T-helper 9 cell (primary cell): Measurements from ENCODE around the gene TANK.
"Not testable (repeated sequence)": the region's sequence is repeated elsewhere in the genome, so short reads cannot be mapped to it uniquely, and the experiment has no call there.

Experiments
- DNase-seq: peaks from one replicate; pipeline ENCODE4 v3.0.0-alpha.2; 2020

TANK gene

DNA sequence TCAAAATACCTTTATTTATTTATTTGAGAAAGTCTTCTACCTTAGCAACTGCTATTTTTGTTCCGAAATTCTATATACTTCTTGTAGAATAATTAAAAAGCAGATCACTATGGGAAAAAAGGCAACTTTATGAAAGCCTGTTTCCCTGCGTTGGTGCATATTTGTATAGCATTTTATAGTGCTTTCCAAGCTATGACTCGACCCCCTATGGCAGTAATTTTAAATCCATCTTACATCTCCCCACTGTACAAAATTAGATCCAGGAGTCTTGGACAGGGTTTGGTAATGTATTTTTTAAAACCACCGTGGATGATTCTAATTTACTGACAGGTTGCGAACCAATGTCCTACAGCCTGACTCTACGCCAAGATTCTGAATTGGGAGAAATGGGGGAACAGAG is 10.1 kb downstream of the TANK start:
- no peak for DNase-seq

DNA sequence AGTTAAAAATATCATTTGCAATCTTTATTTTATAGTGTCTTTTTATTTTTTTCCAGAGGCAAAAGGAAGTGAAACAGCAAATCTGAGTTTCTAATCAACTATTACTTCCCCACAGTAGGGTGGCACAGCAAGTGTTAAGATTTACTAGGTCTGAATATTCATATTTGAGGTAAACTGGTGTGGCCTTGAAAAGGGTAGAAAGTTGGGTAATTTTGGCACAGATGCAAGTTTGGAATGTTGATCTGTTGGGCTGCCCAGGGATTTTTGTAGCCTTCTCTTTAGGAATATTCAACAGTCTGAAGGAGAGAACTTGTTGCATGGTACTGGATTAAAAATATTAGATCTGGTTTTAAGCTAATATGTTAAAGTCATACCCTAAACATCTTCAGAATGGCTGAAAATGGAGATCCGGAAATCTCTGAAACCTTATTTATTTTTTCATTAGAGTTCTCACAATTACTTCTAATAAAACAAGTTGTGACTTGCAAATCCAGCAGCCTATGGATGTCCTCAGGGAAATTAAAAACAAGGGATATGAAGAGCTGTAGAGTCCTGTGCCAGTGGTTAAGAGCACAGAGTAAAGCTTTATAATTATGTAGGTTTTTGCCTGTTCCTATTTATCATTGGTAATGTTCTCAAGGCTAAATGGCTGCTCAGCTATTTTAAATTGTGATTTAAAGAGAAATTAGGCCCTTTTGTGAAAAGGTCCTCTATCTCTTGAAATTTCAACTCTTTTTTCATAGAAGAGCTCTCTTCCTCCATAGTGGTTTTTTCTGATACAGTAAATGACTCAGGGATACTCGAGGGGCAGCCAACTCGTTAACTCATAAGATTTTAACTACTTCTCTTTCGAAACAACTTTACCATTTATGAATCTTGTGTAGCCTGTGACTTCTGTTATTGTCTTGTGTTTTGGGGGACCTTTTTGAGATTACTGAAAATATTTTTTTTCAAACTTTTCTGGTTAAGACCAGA is 11.0 kb downstream of the TANK start:
- DNase-seq, result no peak

DNA sequence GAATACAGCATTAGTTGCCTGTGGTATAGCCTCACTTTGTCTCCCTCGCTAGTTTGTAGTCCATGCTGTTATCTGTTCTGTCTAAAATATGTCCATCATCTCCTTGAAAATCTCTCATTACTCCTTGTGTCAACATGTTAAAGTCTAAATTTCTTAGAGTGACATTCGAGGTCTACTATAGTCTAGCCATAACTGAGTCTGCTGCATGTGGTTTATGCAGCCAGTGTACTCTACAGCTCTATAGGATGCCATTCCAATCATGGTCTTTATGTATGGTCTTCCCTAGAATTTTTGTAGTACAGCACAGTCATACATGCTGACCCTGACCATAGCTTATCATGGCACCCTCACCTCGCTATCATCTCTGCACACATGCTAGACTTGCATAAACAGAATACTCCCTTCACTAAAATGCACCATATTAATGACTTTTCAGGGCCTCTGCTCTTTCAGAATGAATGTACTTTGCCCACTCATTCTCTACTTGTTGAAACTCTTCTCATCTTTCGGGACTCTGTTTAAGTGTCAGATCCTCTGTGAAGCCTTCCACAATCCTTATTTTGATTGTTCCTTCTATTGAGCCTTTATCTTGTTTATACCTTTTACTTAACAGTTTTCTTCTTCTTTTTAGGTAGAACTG is 12.8 kb downstream of the TANK start:
- DNase-seq, result no peak

DNA sequence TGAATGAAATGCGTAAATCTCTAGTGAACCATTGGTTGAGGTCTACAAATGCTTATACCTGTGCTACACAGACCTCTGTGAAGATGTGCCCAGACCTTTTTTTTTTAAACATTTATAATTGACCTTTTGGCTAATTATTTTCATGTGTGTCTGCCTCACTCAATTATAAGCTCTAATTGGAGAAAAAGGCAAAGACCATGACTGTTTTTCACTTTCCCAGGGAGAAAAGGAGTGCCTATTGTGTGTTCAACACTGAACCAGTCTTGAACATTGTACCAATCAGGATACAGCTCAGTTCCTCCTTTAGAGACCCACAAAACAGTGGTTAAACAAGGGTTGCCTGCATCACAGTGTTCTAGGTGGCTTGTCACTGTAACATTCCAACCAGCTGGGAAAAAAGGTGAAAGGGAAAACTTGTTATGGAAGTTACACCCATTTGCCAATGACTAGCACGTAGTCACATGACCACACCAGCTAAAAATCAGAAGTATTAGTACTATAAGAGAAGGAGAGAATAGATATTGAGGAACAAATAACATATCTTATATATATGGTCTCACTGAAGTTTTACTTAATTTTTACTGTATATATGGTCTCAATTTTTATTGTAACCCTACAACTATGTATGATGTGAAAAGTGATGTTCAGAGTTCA is 13.4 kb downstream of the TANK start:
- DNase-seq, result no peak

DNA sequence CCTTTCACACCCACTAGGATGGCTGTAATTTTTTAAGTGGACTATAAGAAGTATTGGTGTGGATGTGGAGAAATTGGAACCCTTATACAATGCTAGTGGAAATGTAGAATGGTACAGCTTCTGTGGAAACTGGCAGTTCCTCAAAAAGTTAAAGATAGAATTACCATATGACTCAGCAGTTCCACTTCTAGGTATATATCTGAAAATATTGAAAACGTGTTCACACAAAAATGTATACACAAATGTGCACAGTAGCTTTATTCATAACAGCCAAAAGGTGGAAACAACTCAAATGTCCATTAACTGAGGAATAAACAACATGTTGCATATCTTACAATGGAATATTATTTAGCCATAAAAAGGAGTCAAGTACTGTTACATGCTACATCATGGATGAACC is 17.7 kb downstream of the TANK start:
- no peak for DNase-seq

DNA sequence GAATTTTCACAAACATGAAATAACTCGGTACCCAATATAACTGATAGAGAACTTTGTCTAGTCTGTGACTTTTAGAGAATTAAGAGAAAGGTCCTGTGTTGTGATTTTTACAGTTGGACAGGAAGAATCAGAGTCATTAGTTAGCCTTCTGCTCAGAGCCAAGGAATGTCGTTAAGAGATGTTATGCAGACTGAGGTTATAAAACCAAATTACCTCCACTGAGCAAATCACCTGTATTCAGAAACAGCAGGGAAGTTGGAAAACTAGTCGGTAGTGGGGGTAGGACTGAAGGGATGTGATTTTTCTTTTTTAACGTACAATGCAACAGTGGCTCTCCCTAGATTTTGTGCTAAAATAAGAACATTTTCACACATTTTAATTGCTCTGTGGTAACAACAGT is 18.5 kb downstream of the TANK start:
- no peak for DNase-seq

DNA sequence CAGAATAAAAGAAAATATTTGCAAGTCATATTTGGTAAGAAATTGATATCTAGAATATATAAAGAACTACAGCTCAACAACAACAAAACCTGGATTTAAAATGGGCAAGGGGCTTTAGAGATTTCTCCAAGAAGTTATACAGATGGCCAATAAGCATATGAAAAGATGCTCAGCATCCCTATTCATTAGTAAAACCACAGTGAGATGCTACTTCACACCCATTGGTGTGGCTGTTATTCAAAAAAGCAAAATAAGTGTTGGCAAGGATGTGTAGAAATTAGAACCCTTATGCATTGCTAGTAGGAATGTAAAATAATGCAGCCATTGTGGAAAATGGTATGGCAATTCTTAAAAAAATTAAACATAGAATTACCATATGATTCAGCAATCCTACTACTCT is 29.8 kb downstream of the TANK start:
- DNase-seq, result no peak

DNA sequence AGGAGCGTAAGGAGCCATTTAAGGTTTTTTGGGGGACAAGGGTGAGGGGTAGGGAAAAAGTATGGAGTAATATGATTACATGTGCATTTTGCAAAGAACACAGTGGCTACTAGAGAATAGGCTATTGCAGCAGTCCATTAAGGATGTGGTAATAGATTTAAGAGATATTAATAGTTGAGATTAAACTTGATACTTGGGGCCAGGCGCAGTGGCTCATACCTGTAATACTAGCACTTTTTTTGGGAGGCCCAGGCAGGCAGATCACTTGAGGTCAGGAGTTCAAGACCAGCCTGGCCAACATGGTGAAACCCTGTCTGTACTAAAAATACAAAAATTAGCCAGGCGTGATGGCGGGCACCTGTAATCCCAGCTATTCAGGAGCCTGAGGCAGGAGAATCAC is 35.4 kb downstream of the TANK start:
- not testable (repeated sequence) for DNase-seq

DNA sequence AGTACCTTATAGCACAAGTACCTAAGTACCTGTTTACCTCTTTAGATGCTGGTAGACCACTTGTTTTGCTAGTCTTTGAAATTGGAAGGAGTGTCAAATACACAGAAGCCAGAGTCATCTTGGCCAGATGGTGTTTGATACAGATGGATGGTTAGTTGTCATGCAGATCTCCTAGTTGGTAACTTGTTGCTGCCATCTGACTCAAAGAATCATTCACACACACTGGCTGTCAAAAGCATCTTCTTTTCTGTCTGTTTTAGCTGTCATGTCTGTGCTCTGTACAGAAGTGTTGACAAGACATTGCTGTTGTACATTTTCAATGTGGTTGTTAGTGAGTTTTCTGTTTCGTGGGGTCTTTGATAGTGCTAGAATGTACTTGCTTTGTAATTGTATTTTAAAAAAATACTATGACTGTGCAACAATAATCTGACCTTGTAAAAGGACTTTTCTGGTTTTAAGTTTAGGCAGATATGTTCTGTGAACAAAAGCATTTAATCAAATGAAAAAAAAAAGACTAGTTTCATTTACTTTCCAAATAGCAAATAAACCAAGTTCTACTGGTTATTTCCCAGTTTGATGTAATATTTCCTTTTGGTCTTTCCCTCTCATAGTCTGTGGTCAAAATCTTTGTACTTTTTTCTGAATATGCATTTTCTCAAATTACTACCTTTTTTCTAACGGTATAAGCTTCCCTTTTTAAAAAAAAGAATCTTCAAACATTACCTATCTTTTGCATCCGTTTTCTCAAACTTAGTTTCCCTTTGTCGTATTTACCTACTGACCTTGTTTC is 39.9 kb downstream of the TANK start:
- DNase-seq, result no peak

DNA sequence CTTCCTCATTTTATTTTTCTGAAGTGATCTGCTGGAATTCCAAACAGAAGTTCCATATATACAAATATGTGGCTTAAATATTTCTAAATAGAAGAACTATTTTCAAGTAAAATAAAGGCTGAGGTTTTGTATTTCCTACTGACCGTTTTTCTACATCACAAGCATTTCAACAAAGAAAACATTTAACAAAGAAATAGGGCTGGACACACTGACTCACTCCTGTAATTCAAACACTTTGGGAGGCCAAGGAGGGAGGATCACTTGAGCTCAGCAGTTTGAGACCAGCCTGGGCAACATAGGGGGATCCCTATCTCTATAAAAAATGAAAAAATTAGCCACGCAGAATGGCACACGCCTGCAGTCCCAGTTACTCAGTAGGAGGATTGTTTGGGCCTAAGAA is 44.6 kb downstream of the TANK start:
- DNase-seq, result no peak

DNA sequence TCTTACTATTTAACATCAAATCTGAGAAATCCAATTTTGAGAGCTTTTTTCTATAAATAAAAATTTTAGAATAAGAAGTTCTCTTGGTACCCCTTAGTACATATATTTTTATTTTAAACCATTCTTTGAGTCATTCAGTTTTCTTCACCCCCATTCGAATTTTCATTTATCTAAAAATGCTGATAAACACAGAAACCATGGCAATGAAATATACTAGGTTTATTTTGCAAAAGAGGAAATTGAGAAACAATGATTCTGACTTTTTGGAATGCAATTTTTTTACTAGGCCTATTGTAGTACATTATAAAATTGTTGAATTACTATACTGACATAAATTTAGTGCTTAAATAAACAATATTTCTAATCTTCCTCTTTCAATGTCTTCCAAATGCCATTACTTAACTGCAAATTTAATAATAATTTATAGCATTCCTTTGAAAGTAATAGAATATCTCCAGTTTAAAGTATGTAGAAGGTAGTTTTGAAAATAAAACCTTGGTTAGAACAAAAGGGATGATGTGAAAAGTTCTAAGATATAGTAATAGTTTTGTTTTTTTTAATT is 46.3 kb downstream of the TANK start:
- no peak for DNase-seq

DNA sequence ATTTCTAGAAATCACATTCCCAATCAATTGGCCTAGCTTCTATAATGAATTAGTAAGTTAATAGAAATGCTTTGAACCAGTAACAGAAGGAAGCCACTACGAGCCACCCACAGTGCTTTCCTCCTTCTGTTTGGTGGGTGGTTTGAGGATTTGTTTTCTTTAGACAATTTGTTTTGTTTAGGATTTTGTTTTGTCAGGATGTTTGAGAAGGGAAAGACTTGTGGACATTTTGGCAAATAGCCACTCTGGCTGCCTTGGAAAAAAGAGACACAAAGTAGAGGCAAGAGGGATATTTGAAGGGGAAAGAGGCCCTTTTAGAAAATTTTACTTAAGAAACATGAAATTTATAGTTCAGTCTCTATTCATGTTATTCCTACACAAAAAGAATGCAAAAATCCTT is 47.7 kb downstream of the TANK start:
- DNase-seq, result no peak

DNA sequence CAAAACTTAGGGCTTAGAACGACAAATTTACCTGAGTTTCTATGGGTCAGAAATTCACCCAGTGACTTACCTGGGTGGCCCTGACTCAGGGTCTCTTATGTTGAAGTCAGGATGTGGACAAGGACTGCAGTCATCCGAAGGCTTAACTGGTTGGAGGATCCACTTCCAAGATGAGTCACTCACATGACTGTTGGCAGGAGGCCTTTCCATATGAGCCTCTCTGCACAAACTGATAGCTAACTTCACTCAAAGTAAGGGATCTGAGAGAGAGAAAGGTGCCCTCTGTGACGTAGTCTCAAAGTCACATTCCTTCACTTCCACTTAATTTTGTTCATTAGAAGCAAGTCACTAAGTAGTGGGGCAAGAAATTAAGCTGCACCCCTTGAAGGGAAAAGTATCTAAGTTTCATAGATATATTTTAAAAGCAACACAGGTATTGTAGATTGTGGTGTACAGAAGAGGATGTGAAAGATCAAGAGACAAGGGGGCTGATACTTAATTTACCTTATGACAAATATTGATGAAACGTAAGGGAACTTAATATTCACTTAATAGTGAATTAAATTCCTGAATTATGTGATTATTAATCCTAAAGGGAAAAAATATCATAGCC is 48.4 kb downstream of the TANK start:
- DNase-seq, result no peak

DNA sequence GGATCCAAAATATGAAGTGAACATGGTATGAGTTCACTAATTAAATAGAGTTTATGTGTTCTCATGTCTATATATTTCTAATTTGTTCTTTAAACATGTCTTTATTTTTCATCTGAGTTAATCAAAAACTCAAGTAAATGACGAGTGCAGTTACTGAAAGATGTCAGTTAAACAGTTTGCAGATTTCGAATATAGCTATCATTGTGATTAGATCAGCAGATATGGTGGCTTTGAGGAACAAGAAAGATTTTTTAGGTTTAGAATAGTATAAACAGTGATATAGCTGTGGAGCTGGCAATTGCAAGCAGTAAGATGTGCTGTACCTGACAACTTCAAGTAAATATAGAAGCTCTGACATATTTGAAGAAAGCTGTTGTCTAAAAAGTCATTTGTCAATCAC is 49.7 kb downstream of the TANK start:
- no peak for DNase-seq

DNA sequence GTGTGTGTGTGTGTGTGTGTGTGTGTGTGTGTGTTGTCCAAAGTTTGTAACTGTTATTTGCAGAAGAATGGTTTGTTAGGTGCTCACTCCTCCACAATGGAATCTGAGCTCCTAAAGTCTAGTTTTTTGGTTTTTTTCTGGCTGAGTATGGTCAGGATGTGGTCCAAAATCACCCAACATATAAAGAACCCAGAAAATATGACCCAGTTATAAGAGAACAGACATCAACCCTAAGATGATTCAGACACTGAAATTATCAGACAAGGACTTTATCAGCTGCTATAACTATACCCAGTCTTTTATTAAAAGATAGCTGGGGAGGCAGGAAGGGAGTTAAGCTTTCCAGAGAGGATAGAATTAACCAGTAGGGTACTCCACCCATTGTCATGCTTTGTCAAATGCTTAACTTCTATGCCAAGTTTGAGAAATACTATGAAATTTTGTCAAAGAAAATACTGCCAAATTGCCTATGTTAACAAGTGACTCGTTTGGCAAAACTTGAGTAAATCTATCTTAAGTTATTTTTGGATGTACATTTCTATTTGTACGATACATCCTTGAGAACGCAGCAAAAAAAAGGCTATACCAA is 57.5 kb downstream of the TANK start:
- DNase-seq, result no peak

DNA sequence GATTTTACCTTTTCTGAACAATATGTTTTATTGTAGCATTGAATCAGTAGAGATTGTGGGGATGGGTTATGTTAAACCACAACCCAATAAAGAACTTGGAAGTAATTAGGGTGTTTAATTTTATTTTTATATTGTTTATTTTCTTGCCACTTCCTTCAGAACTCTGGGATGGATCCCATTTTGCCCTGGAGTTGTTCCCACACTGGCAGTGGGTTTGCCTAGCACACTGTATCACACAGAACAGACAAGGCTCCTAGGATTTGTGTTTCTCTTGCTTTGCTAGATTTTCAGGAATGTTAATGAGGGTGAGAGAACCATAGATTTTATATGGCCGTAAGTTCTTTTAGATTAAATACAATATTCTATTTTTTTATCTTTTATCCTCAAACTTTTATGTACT is 59.0 kb downstream of the TANK start:
- no peak for DNase-seq

DNA sequence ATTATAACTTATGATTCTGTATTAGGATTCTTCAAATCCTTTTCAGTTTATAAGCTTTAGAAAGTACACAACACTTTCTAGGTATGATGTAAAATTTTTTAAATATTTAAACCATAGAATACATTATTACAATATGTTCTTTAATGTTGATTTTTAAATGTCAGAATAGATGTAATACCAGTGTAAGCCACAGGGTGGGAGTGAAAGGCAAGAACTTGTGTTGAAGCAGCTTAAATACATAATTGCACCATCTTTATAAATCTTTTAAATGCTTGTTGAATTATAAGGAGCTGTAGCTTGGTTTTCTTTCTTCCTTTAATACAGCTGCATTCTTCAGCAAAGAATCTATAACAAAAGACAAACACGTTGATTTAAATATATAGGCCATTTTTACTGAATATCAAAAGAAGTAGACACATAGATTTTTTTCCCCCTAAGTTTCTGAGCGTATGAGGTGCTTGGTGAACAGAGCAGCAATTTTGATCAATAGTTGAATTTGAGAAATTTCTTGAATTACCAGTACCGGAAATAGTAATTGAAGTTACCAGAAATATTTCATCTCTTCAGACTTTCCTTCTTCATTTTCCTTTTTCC is 63.0 kb downstream of the TANK start:
- DNase-seq, result no peak

DNA sequence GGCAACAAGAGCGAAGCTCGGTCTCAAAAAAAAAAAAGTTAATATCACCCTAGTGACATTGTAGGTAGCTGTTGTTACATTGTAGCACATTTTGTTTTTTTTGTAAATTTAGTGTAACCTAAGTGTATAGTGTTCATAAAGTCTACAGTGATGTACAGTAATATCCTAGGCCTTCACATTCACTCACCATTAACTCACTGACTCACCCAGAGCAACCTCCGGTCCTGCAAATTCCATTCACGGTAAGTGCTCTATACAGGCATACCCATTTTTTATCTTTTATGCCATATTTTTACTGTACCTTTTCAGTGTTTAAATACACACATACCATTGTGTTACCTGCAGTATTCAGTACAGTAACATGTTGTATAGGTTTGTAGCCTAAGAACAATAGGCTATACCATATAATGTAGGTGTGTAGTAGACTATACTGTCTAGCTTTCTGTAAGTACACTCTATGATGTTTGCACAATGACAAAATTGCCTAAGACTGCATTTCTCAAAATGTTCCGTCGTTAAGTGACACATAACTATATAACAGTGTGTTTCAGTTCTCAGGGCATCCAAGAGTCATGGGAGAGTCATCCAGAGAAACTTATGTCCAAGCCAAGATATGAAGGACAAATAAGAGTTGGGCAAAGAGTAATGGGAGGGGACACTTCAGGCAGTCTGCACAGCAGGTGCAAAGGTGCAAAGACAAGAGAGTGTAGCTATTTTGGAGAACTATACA is 68.4 kb downstream of the TANK start:
- no peak for DNase-seq

DNA sequence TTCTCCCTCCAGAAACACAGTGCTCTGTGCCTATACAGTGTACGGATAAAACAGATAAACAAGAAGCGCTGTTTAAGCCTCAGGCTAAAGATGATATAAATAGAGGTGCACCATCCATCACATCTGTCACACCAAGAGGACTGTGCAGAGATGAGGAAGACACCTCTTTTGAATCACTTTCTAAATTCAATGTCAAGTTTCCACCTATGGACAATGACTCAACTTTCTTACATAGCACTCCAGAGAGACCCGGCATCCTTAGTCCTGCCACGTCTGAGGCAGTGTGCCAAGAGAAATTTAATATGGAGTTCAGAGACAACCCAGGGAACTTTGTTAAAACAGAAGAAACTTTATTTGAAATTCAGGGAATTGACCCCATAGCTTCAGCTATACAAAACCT is 70.7 kb downstream of the TANK start:
- DNase-seq, result no peak

DNA sequence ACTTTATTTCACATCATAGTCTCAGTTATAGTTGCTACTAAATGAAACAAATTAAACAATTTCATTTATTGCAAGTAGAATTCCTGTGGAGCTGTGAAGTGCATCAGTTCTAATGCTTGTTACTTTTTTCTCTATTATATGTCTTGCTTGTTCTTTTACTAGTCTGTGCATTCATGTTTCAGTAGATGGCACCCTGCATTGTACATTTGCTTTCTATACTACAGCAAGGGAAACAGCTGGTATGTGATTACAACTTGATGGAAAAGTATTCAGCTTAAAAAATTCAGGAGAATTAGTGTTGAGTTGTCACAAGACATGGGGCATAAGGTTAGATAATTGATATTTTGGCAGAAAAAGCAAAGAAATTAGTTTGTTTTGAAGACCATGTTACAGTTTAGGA is 72.3 kb downstream of the TANK start:
- DNase-seq, result no peak
